Panc1 (cell line): ENCODE results near the gene HNF4A. TPM values are rescaled to one million over a fixed set of nuclear protein-coding genes. Genes with fewer than 3 reads are reported as not detected.

Experiments used
- ATAC-seq: fragments of 200-7000 bp; cut with Tn5 transposase; 2 replicates; pipeline ENCODE4 v1.9.1; 2020; ENCODE audit warnings: mild to moderate bottlenecking, moderate library complexity
- BruUV-seq: library from RNA; stranded (reverse); fragments of 400-500 nt; replicated peaks from 2 replicates; lab custom pipeline; 2021; lab: Mats Ljungman, UMichigan
- CTCF ChIA-PET: fragments of 300-600 bp; sonication (Branson Sonifier 250); formaldehyde crosslinking; loops from one replicate; lab custom pipeline; 2022; ENCODE audit warnings: antibody characterized with exemption; lab: Charles Lee
- POLR2A ChIA-PET: fragments of 300-600 bp; sonication (Branson Sonifier 250); formaldehyde crosslinking; loops from one replicate; lab custom pipeline; 2022; ENCODE audit warnings: antibody characterized with exemption; lab: Charles Lee
- DNase-seq: peaks from one replicate; pipeline ENCODE4 v3.0.0-alpha.2; 2010; ENCODE audit warnings: low read depth, low spot score
- H3K27ac ChIP-seq: 2 replicates; pipeline ENCODE4 v1.5.1; 2011; ENCODE audit warnings: mild to moderate bottlenecking, low read length, inconsistent platforms
- H3K27me3 ChIP-seq: fragments of 200-500 bp; sonication (Bioruptor generic); 2 replicates; pipeline ENCODE4 v1.6.0; 2014; ENCODE audit warnings: low read length, inconsistent platforms; ENCODE audit not compliant: control insufficient read depth, insufficient read depth
- H3K36me3 ChIP-seq: fragments of 200-500 bp; sonication (Bioruptor generic); 2 replicates; pipeline ENCODE4 v1.5.1; 2014; ENCODE audit warnings: inconsistent platforms, mild to moderate bottlenecking, low read length, moderate library complexity; ENCODE audit not compliant: control insufficient read depth, insufficient read depth
- H3K4me1 ChIP-seq: 2 replicates; pipeline ENCODE4 v1.5.1; 2011; ENCODE audit warnings: inconsistent platforms, mild to moderate bottlenecking, low read length, moderate library complexity; ENCODE audit not compliant: control insufficient read depth, insufficient read depth
- H3K4me3 ChIP-seq, 2 experiments: 2 replicates each; pipeline ENCODE4 v1.5.1; 2011 to 2012; ENCODE audit warnings: low read depth in 2 of 2, low read length in 2 of 2, mild to moderate bottlenecking in 2 of 2, inconsistent platforms in 1 of 2, moderate library complexity in 1 of 2
- H3K9me3 ChIP-seq: fragments of 200-500 bp; sonication (Bioruptor generic); 2 replicates; pipeline ENCODE4 v1.5.1; 2014; ENCODE audit warnings: low read depth, mild to moderate bottlenecking, inconsistent platforms, low read length, moderate library complexity; ENCODE audit not compliant: control insufficient read depth, insufficient read depth
- POLR2AphosphoS5 ChIP-seq: IDR thresholded peaks from 2 replicates; pipeline ENCODE4 v1.6.1; 2012; ENCODE audit warnings: mild to moderate bottlenecking, low read depth, low read length, moderate library complexity
- SIN3A ChIP-seq: IDR thresholded peaks from 2 replicates; pipeline ENCODE4 v1.6.1; 2012; ENCODE audit warnings: low read depth, mild to moderate bottlenecking, low read length, moderate library complexity, borderline replicate concordance; ENCODE audit not compliant: insufficient read depth
- TCF7L2 ChIP-seq: IDR thresholded peaks from 2 replicates; pipeline ENCODE4 v1.6.1; 2011; ENCODE audit warnings: mild to moderate bottlenecking, low read depth, low read length, inconsistent platforms
- in situ Hi-C: cut with HindIII; loops from 2 replicates; pipeline ENCODE4 v1.10.0; 2016; ENCODE audit warnings: low sequenced_read_pairs, low pct_unique_long_range_greater_than_20kb
- intact Hi-C: fragments of 100-400 bp; cut with micrococcal nuclease; formaldehyde crosslinking; loops from one replicate; pipeline ENCODE4 v1.10.0; 2022; ENCODE audit not compliant: unreplicated experiment
- total RNA-seq: library from RNA; stranded (reverse); gene quantifications from one replicate; pipeline ENCODE4 v1.2.1, GENCODE V29; 2021; ENCODE audit not compliant: unreplicated experiment
- TF ChIP-seq, protein P1 (sequence below): fragments of 450-650 bp; IDR thresholded peaks from 2 replicates; pipeline ENCODE4 v1.5.1; 2017; ENCODE audit warnings: mild to moderate bottlenecking
- TF ChIP-seq, protein P2 (sequence below), 2 experiments: IDR thresholded peaks; 2 replicates each; pipeline ENCODE4 v1.6.1; 2011 to 2012; ENCODE audit warnings: low read depth in 2 of 2, control low read depth in 1 of 2, low read length in 1 of 2, mild to moderate bottlenecking in 1 of 2, moderate library complexity in 1 of 2; ENCODE audit not compliant: insufficient read depth in 1 of 2

The HNF4A gene
- total RNA-seq, 1 experiment from 2014 or later = 0.28 TPM

DNA sequence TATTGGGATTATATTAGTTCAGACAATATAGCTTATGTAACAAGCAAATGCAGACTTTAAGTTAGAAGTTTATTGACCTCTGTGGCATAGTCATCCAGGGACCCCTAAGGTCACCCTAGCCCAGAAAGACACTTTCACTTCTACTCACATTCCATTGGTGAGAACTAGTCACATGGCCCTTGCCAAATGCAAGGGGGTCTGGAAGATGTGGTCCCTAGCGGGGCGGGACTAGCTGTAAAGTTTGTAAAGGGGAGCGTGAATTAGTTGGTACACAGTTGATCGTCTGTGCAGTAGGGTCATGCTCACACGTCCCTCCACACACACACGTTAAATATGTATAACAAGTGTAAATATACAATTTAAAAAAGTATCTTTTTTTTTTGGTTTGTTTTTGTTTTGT is 9.3 kb downstream of the HNF4A start:
- CTCF ChIA-PET = interaction anchor here (0.5 kb wide), 1 partner anchor 54 kb away, joined by 3 read pairs; the partner anchor contains the start of gene FITM2

DNA sequence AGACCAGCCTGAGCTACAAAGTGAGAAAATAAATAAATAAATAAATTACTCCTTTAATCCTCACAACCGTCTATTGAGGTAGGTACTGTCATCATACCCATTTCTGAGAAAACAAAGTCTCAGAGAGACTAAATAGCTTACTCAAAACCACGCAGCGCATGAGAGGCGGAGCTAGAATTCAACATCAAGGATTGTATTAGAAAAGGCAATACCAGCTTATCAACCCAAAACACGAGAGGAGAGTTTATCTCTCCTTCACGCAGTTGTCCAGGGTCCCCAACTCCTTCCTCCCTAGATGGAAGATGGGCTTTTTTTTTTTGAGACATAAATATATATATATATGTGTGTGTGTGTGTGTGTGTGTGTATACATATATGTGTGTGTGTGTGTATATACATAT is 12.2 kb downstream of the HNF4A start:
- intact Hi-C loops = no loop called here
- ChIA-PET POLR2A (interaction anchor here (0.7 kb wide), 1 partner anchor 51 kb away, joined by 7 read pairs; no protein-coding TSS in a partner anchor), CTCF (interaction anchor here (0.7 kb wide), 2 partner anchors 135 to 209 kb away, joined by 3 to 4 read pairs; no protein-coding TSS in a partner anchor)
- no peaks in the 10 kb centered on the region for H3K36me3 ChIP-seq
- H3K27ac ChIP-seq = no peak overlapping the region
- no peaks in the 10 kb centered on the region for H3K4me1 ChIP-seq
- DNase-seq (no peak), ATAC-seq (no peak)
- H3K9me3 ChIP-seq = no peaks in the 10 kb centered on the region
- H3K27me3 ChIP-seq = no peaks in the 10 kb centered on the region
- TF ChIP-seq POLR2AphosphoS5 (no peak), SIN3A (no peak)
- BruUV-seq = no TSS peak
- no peak overlapping the region for H3K4me3 ChIP-seq
- in situ Hi-C loops = no loop called here

More for the DNA sequence above, 9.3 kb downstream of the HNF4A start:
- in situ Hi-C loops (no loop called here), intact Hi-C loops (no loop called here)
- Histone ChIP-seq H3K36me3 (no peaks in the 10 kb centered on the region), H3K4me3 (no peak overlapping the region), H3K27me3 (no peaks in the 10 kb centered on the region), H3K27ac (no peak overlapping the region), H3K9me3 (no peaks in the 10 kb centered on the region), H3K4me1 (no peaks in the 10 kb centered on the region)
- no peak for DNase-seq
- no peak for ATAC-seq
- no TSS peak for BruUV-seq
- POLR2A ChIA-PET = no interaction called here
- no peak for TF ChIP-seq TCF7L2
- TF ChIP-seq, protein P1, sequence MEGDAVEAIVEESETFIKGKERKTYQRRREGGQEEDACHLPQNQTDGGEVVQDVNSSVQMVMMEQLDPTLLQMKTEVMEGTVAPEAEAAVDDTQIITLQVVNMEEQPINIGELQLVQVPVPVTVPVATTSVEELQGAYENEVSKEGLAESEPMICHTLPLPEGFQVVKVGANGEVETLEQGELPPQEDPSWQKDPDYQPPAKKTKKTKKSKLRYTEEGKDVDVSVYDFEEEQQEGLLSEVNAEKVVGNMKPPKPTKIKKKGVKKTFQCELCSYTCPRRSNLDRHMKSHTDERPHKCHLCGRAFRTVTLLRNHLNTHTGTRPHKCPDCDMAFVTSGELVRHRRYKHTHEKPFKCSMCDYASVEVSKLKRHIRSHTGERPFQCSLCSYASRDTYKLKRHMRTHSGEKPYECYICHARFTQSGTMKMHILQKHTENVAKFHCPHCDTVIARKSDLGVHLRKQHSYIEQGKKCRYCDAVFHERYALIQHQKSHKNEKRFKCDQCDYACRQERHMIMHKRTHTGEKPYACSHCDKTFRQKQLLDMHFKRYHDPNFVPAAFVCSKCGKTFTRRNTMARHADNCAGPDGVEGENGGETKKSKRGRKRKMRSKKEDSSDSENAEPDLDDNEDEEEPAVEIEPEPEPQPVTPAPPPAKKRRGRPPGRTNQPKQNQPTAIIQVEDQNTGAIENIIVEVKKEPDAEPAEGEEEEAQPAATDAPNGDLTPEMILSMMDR = no peak
- no peak for TF ChIP-seq POLR2AphosphoS5
- TF ChIP-seq SIN3A = no peak
- TF ChIP-seq, protein P2, sequence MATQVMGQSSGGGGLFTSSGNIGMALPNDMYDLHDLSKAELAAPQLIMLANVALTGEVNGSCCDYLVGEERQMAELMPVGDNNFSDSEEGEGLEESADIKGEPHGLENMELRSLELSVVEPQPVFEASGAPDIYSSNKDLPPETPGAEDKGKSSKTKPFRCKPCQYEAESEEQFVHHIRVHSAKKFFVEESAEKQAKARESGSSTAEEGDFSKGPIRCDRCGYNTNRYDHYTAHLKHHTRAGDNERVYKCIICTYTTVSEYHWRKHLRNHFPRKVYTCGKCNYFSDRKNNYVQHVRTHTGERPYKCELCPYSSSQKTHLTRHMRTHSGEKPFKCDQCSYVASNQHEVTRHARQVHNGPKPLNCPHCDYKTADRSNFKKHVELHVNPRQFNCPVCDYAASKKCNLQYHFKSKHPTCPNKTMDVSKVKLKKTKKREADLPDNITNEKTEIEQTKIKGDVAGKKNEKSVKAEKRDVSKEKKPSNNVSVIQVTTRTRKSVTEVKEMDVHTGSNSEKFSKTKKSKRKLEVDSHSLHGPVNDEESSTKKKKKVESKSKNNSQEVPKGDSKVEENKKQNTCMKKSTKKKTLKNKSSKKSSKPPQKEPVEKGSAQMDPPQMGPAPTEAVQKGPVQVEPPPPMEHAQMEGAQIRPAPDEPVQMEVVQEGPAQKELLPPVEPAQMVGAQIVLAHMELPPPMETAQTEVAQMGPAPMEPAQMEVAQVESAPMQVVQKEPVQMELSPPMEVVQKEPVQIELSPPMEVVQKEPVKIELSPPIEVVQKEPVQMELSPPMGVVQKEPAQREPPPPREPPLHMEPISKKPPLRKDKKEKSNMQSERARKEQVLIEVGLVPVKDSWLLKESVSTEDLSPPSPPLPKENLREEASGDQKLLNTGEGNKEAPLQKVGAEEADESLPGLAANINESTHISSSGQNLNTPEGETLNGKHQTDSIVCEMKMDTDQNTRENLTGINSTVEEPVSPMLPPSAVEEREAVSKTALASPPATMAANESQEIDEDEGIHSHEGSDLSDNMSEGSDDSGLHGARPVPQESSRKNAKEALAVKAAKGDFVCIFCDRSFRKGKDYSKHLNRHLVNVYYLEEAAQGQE (IDR thresholded peaks at IDR 0.05; ENCODE audit: insufficient read depth in 1 of 2, low read depth in 2 of 2, low read length in 1 of 2) = no peak

DNA sequence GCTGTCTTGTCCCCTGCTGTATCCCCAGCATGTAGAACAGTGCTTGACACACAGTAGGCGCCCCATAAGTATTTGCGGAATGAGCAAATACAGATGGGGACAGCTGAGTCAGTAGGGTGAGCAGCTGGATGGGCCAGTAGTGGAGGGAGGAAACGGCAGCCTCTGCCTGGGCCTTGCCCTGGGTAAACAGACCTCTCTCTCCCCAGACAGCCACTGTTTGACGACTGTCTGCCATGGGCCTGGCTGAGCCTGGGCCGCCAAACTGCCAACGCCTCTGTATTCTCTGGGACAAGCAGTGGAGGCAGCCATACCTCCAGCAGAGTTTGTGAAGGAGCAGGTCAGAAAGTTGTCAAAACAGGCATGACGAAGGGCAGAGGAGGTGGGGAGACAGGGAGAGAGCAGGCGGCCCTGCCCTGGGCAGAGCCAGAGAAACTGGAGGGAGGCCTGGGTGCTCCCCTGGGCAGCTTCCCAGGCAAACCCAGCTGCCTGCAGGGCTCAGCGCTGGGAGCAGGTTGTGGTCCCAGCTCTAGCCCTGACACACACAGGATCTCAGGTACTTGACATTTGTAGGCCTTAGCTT is 15.2 kb downstream of the HNF4A start:
- Histone ChIP-seq H3K4me3 (no peak overlapping the region), H3K27me3 (no peaks in the 10 kb centered on the region), H3K9me3 (no peaks in the 10 kb centered on the region), H3K27ac (no peak overlapping the region), H3K36me3 (no peaks in the 10 kb centered on the region), H3K4me1 (no peaks in the 10 kb centered on the region)
- no peak for TF ChIP-seq TCF7L2
- TF ChIP-seq, protein P1 = no peak
- POLR2A ChIA-PET = no interaction called here
- CTCF ChIA-PET = no interaction called here
- ATAC-seq (peak; percentile 79), DNase-seq (no peak)
- in situ Hi-C loops (no loop called here), intact Hi-C loops (no loop called here)
- BruUV-seq = no TSS peak
